ENCODE results near the gene NAPSA. TPM values are rescaled to one million over a fixed set of nuclear protein-coding genes. Genes with fewer than 3 reads are reported as not detected.
"Not testable (repeated sequence)": the region's sequence is repeated elsewhere in the genome, so short reads cannot be mapped to it uniquely, and the experiment has no call there.

Gene NAPSA
- polyA plus RNA-seq, 3 donors: 0.28 to 2.1 (median 1.4) TPM

DNA sequence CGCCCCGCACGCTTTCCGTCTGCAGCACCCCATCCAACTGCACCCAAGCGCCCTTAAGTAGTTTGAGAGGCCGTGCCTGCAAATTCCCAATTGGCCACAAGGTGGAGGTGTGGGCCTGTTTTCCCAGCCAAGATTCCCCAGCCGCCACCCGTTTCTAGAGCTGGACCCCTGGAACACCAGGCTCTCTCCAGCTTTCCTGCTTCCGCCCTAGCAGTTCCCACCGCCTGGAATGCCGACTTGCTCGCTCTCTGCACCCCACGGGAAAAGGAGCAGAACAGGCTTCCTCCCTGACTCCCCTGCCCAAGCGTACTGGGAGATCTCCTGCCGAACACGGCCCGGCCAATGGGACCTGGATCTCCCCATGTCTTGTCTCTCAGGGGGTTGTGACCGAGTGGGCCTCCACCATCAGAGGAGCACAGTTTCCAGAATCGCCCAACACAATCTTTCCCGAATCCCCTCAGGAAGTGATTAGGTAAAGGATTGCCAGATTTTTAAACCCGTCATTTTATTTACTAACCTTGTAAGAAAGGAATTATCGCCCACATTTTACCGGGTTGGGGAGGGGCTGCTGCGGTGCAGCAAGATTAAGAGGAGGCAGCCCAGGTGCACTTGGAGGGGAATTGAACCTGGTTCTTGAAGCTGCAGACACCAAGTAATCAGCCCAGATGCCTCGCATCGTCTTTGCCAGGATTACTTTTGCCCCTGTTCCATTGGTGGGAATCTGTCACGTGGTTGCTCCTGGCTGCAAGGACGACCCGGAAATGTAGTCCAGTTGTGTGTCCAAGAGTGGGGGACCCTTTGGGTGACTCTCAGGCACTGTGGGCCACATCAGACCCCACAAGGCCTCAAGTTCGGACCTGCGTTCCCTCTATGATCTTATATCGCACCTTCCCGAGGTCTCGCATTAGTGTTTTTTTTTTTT is 3.5 kb upstream of the NAPSA start:
- H3K27ac ChIP-seq (ENCODE audit: low read depth, low read length): peak overlapping the region; percentile 29
- 4 to 11% (median 5%) methylated on average over 34 of the region's 34 CpGs for WGBS, 3 donors

DNA sequence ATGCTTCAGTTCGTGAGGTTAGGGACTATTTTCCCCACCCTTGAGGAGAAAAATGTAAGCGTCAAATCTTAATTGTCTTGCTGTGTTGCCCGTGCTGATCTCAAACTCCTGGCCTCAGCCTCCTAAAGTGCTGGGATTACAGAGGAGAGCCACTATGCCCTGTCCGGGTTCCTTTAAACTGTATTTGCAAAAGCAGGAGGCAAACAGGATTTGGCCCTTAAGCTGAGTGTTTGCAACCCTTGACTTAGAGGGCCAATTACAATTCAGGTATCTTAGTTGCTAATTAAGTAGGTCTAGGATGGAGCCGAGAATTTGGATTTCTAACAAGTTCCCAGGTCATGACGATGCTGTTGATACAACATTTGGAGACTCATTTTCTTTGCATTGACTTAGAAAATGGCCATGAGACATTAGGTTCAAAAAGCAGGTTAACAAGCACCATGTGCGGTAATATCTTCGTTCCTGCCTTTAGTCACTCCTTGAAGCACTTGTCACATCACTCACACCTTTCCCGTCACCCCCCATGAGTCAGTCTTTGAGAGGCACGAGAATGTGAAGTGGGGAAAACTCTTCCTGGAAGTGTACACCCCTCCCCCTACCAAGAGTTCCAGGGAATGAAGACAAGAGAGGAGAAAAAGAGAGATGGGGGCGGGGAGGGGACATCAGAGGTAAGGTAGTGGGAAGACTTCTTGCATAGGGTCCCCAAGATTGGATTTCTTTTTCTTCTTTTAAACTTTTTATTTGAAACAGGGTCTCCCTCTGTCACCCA is 2.6 kb downstream of the NAPSA start:
- no peak overlapping the region for H3K27ac ChIP-seq (ENCODE audit: low read depth, low read length)

DNA sequence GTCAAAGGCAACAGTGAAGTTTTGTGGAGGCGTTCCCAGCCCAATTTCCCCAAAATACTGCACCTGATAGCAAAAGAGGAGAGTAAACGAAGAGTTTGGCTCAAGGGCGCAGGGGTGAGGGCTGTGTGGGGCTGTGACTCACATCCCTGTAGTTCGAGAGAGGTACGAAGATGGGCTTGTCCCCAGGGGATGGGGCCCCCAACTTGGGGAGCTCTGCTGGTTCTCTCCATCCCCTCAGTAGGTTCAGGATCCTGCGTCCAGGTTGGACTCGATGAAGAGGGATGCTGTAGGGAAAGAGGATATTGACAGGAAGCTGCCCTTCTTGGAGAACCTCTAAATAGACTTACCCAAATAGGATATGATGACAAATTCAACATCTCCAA is 3.4 kb downstream of the NAPSA start:
- H3K27ac ChIP-seq (ENCODE audit: low read depth, low read length): no peak overlapping the region
- WGBS, 3 donors: 87 to 92% (median 87%) methylated on average over 7 of the region's 7 CpGs

More for the DNA sequence above, 2.6 kb downstream of the NAPSA start:
- 70 to 74% (median 73%) methylated on average over 11 of the region's 11 CpGs for WGBS, 3 donors

DNA sequence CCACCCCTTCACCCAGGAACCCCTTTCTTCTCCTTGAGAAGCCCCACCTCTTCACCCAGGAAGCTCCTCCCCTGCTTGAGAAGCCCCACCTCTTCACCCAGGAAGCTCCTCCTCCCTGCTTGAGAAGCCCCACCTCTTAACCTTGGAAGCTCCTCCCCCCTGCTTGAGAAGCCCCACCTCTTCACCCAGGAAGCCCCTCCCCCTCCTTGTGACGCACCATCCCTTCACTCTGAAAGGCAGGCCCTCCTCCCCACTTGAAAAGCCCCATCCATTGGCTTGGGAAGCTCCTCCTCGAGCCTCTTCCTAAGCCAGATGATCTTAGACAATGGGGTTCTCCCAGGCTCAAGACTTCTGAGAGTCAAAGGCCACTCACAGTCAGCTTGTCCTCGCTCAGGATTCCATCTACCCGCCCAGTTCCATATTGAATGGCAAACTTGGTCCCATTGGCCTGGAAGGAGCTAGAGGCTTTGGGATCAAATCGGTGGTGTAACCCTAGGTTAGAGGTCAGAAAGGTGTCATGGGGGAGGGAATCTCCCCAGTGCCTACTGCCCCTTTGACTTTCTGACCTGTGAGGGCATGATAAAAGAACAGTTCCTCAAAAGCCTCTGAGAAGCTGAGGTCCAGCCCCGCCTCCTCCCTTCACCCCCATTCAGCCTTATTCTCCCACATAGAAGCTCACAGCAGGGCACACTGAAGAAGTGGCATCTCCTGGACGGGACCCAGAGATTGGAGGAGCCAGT is 4.0 kb downstream of the NAPSA start:
- 84 to 87% (median 86%) methylated on average over 6 to 7 of the region's 7 CpGs for WGBS, 3 donors
- H3K27ac ChIP-seq (ENCODE audit: low read depth, low read length): no peak overlapping the region

DNA sequence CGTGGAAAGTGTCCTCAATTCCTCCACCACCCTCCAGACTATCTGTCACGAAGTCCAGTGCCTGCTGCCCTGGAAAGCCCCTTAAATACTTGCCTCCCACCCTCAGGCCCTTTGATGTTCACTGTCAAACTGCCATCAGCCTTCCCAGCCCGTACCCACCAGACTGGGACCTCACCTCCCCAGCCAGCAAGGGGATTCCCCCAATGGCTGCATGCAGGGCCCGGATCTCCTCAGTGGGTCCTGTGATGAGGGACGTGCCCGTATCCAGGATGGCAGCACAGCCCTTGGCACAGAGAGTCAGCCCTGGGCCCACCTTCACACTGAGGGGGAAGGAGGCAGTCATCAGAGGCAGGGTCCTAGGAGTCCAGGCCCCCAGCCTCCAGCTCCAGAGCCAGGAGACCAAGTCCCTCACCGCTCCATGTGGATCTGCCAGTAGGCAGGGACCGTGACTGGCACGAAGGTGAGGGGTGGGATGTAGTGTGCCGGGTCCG is 6.1 kb downstream of the NAPSA start:
- 92 to 97% (median 92%) methylated on average over 11 of the region's 11 CpGs for WGBS, 3 donors
- H3K27ac ChIP-seq (ENCODE audit: low read depth, low read length): no peak overlapping the region

DNA sequence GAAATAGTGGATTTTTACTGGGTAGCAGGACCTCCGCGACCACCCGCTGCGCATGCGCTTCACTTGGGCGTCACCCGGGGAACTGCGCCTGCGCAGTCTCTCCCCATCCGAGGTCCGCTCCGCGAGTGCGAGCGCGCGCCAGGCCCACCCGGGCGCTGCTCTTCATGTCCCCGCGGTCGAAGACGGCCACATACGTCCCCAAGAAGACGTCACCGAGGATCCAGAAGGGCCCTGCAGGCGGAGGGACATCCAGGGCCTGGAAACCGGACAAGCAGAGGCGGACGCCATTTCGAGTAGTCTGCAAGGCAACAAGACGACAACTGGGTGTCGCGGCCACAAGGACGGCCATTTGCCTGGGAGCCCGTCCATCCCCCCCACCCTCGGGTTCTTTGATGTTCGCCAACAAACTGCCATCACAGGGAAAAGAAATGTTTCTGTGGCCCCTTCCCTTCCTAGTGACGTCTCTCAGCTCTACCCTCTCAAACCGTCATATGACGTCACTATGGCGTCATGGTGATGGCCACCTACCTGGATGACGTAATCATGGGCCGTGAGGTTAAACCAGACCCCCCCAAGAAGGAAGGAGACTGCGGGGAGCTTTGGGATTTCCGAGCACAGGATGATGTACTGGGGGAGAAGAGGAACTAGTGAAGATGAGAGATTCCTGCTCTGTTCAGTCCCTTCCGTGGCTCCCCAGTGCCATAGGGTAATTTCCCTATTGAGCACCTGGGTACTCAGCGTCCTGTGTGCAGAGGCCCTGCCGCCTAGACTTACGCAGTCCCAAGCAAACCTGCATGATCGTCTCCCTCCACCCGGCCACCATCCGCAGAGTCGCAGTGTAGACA is 6.7 kb downstream of the NAPSA start:
- WGBS, 3 donors: 30 to 33% (median 32%) methylated on average over 53 to 54 of the region's 54 CpGs
- no peak overlapping the region for H3K27ac ChIP-seq (ENCODE audit: low read depth, low read length)

DNA sequence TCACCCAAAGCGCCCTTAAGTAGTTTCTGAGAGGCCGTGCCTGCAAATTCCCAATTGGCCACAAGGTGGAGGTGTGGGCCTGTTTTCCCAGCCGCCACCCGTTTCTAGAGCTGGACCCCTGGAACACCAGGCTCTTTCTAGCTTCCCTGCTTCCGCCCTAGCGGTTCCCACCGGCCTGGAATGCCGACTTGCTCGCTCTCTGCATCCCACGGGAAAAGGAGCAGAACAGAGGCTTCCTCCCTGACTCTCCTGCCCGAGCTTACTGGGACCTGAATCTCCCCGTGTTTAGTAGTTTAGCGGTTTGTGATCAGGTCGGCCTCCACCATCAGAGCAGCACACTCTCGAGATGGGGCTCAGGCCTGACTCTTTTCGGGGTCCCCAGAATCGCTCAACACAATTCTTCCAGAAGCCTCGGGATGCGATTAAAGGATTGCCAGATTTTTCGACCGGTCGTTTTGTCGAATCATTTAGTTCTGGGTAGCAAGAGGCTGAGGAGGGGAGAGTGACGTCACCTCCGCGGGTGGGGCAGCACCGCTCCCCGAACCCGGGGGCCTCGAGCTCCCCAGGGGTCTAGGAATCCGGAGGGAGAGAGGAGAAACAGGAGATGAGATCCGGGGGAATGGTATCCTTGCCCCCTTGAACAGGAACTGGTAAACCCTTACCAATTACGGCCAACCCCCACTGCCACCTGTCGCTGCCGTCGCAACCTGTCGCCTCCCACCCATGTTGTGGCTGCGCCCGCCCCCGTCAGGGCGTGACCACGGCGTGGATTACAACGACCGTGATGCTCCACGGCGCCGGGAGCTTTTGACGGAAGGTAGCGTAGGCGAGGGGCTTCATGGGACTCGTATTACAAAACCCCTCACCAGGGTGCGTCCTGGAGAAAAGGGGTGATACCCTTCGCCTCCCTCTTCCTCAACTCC is 8.0 kb downstream of the NAPSA start:
- WGBS, 3 donors: 4 to 8% (median 8%) methylated on average over 54 of the region's 54 CpGs
- no peak overlapping the region for H3K27ac ChIP-seq (ENCODE audit: low read depth, low read length)

DNA sequence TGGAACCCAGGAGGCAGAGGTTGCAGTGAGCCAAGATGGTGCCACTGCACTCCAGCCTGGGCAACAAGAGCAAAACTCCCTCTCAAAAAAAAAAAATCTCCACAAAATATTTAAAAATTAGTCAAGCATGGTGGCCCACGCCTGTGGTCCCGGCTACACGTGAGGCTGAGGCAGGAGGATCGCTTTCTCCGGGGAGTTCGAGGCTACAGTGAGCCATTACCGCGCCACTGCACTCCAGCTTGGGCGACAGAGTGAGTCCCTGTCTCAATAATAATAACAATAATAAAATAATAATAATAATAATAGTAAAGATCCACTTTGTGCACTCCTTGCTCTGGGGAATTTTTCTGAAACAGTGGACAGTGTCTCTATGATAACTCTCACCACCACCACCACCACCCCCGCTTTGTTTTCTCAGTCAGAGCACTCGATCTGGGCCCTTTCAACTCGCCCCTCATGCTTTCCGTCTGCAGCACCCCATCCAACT is 8.7 kb downstream of the NAPSA start:
- WGBS, 3 donors: 33 to 37% (median 35%) methylated on average over 13 of the region's 13 CpGs
- H3K27ac ChIP-seq (ENCODE audit: low read depth, low read length): no peak overlapping the region

DNA sequence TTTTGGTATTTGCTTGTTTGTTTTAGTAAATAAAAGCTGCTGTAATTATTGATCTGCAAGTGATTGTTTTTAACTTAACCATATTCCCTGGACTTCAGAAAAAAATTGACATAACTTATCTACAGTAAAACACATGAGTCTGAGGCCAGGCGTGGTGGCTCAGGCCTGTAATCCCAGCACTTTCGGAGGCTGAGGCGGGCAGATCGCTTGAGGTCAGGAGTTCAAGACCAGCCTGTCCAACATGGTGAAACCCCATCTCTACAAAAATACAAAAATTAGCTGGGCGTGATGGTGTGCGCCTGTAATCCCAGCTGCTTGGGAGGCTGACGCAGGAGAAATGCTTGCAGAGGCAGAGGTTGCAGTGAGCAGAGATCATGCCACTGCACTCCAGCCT is 12.0 kb downstream of the NAPSA start:
- H3K27ac ChIP-seq (ENCODE audit: low read depth, low read length): not testable (repeated sequence)
- 89 to 94% (median 91%) methylated on average over 7 of the region's 7 CpGs for WGBS, 3 donors

DNA sequence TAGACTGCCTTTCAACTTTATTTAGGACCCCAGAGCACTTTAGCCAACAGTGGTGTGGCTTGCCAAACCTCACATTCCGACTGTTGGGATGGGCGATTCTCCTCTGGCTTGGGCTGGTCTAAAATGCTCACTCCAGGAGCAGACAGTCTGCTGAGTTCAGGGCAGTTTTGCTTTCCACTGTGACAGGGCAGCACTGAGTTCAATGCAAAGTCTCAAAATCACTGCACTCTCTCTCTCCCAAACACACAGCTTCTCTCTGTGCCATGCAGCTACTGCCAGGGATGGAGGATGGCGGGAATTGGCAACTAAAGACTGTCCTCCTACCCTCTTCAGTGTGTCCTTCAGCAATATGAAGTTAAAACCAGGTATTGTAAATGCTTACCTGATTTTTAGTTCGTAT is 13.2 kb downstream of the NAPSA start:
- 53 to 65% (median 62%) methylated on average over 4 of the region's 4 CpGs for WGBS, 3 donors
- no peak overlapping the region for H3K27ac ChIP-seq (ENCODE audit: low read depth, low read length)

DNA sequence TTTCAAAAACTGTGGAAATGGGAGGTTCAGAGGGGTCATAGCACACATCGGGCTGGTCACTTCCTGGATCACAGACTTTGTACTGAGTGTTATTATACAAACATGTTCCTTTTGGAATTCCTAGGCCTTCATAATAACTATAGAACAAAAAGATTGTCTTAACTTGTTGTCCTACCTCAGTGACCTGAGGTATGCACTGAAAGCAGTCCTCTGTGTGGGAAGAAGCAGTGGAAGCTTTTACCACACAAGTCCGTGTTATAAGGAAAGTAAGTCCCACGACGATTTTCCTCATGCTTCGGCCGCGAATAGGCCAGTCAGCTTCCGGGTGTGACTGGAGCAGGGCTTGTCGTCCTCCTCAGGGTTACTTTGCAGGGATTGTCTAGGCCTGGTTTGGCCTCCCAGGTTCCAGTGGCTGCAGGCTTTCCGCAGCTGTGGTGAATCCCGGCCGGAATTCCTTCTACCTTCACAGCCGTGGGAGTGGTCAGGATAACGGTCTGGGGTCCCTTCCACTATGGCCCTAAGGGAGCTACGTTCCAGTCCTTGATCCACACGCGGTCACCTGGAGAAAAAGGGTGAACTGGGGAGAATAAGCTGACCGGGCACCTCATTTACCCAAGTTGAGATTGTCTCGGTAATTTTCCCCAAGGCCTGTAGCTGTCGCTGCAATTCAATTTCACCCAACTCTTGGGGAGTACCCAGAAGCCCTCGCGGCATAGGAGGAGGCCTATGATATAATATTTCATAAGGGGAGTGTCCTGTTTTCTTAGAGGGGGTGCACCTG is 16.0 kb downstream of the NAPSA start:
- no peak overlapping the region for H3K27ac ChIP-seq (ENCODE audit: low read depth, low read length)
- 68 to 71% (median 70%) methylated on average over 22 of the region's 22 CpGs for WGBS, 3 donors

DNA sequence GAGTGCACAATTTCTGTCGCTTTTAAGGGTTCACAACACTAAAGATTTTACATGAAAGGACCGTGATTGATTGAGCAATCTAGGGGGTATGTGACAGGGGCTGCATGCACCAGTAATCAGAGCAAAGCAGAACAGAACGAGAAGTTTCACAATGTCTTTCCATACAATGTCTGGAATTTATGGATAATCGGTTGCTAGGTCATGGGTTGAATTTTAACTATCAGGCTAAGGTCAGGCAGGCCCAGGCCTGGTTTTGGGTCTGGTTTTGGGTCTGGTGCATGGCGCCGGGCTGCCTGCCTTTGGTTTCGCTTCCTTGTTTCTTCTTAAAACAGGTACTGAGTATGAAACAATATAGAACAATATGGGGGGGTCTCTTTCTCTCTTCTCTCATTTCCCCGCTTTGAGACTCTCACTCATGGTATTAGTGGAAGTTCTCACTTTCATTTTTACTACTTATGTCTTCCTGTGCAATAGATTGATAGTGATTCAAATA is 18.3 kb downstream of the NAPSA start:
- 66 to 81% (median 71%) methylated on average over 8 of the region's 8 CpGs for WGBS, 3 donors
- not testable (repeated sequence) for H3K27ac ChIP-seq (ENCODE audit: low read depth, low read length)

DNA sequence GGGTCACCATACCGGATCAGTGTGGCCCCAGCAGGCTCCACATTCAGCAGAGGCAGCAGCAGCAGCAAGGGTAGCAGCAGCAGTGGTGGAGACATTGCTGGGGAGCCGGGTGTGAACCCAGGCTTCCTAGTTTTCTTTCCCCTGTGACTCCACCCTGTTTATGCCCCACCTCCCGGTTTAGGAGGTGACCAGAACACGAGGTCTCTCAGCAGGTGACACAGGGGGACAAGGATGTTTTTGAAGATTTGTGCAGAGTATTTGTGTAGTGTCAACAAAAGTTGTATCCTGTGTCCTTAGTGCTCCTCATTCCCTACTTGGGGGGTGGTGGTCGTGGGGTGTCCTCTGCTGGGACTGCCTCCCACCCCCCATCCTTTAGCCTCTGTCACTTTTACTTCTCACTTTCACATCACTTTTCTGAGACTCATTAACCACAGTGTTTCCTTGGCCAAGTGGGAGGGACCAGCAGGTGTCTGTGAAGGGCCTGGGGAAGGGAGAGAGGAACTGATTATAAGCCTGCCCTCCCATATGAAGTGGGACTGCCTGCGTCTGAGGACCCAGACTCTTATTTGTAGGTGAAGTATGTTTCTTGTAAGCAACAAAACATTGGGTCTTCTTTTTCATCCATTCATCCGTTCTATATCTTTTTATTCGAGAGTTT is 20.6 kb downstream of the NAPSA start:
- no peak overlapping the region for H3K27ac ChIP-seq (ENCODE audit: low read depth, low read length)
- WGBS, 3 donors: 67 to 85% (median 67%) methylated on average over 8 of the region's 8 CpGs

DNA sequence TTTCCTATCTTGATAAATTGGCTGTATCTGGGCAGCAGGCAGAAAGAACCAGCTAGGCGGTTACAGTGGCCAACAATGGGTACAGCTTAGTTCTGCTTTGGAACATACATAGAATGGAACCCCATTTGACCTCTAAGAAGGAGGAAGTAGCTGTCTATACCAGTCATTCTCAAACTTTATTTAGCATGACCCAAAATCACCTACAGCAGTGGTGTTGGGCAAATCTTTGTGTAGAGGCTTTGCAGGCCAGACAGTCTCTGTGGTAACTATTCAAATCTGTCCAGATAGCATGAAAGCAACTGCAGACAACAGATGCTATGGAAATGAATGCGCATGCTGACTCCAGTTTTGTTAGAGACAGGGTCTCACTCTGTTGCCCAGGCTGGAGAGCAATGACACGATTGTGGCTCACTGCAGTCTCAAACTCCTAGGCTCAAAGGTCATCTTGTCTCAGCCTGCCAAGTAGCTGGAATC is 24.3 kb downstream of the NAPSA start:
- no peak overlapping the region for H3K27ac ChIP-seq (ENCODE audit: low read depth, low read length)
- WGBS, 3 donors: 74 to 88% (median 84%) methylated on average over 3 of the region's 3 CpGs

DNA sequence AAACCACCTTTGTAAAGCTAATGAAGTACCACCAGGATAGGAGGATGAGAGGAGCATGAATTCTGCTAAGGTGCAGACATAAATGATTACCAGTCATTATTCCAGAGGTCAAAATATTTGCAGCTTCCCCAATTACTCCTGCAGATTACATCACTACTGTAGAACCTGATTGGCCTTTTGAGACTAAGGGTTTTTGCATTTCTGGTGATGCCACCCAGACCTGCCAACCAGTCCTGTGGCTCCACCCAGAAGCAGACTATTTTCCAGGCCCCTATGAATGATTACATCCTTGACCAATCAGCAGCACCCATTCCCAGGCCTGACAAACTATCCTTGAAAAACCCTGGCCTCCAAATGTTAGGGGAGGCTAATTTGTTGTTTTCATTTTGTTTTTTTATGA is 25.1 kb downstream of the NAPSA start:
- no peak overlapping the region for H3K27ac ChIP-seq (ENCODE audit: low read depth, low read length)

All from adipose tissue (tissue), 3 donors.